RWPE2 (cell line): ENCODE results near the gene SIGLEC14.

Experiments
- ATAC-seq: fragments of 200-7000 bp; cut with Tn5 transposase; 3 replicates; pipeline ENCODE4 v1.9.1; 2021; ENCODE audit warnings: low read depth
- DNase-seq: peaks from one replicate; pipeline ENCODE4 v3.0.0-alpha.2; 2020; ENCODE audit warnings: low spot score
- H3K27ac ChIP-seq: fragments of 450-650 bp; 2 replicates; pipeline ENCODE4 v1.5.1; 2017; ENCODE audit warnings: mild to moderate bottlenecking; ENCODE audit not compliant: poor library complexity, severe bottlenecking
- H3K27me3 ChIP-seq: fragments of 250-450 bp; sonication (Bioruptor Pico); 2 replicates; pipeline ENCODE4 v1.5.1; 2021; ENCODE audit warnings: mild to moderate bottlenecking, moderate library complexity; ENCODE audit not compliant: insufficient read depth, poor library complexity, severe bottlenecking
- H3K36me3 ChIP-seq: fragments of 250-450 bp; sonication (Bioruptor Pico); 2 replicates; pipeline ENCODE4 v1.5.1; 2020; ENCODE audit warnings: low read depth, mild to moderate bottlenecking, moderate library complexity
- H3K4me1 ChIP-seq: fragments of 250-450 bp; sonication (Bioruptor Pico); 2 replicates; pipeline ENCODE4 v1.5.1; 2021; ENCODE audit warnings: mild to moderate bottlenecking, moderate library complexity; ENCODE audit not compliant: insufficient read depth, poor library complexity, severe bottlenecking
- H3K4me3 ChIP-seq: fragments of 250-450 bp; sonication (Bioruptor Pico); 2 replicates; pipeline ENCODE4 v1.5.1; 2021; ENCODE audit warnings: mild to moderate bottlenecking, moderate library complexity; ENCODE audit not compliant: severe bottlenecking
- H3K9me3 ChIP-seq: fragments of 250-450 bp; sonication (Bioruptor Pico); 2 replicates; pipeline ENCODE4 v1.5.1; 2021; ENCODE audit warnings: mild to moderate bottlenecking, moderate library complexity; ENCODE audit not compliant: severe bottlenecking
- TF ChIP-seq, protein P1 (sequence below): fragments of 450-650 bp; IDR thresholded peaks from one replicate; pipeline ENCODE4 v1.5.1; 2017; ENCODE audit warnings: mild to moderate bottlenecking, moderate library complexity; ENCODE audit not compliant: poor library complexity, severe bottlenecking

The SIGLEC14 gene

DNA sequence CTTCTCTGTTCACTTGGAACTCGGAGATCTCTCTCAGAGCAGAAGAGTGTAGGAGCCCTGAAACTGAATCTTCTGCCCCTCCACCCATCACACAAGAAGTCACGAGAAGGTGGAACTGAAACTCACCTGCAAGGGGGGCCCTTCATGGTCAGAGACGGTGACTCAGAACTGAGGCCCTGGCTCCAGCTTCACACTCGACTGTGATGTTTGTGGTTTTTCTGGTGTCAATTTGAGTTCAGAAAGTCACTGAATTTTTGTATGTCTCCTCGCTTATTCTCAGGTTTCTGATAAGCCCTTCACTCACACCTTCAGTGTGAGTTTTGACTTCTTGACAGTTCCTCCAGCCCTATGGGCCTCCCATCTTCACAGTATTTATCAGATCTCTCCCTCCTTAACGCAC lies 39.5 kb downstream of the SIGLEC14 start:
- Histone ChIP-seq H3K4me1 (no peaks in the 10 kb centered on the region), H3K27ac (no peak overlapping the region)

DNA sequence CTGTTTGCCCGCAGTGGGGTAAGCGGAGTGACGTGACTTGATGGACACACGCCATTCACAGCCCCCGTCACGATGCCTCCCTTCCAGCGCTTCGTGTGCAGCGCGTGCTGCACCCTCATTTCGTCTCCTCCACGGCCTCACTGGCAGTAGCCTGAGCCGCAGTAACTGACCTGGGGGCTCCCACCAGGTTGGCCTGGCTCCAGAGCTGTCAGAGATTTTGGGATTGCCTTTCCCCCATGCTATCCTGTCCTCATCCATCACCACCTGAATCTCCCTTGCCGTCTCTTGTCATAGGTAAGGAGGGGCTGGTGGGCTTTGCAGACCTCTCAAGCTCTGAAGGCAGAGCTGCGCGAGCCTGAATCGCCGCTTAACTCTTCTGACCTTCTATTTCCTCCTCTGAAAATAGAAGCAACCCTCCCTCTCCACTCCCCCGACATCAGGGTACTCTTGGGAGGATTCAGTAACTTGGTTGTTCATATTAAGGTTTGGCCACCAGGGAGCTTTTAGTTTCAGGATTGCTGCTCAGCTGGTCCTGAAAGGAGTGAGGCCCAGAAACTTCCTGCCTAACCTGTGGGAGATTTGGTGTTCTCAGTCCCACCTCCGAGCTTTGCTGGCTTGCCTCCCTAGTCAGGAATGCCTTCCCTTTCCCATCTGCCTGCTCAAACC lies 44.3 kb downstream of the SIGLEC14 start:
- no peaks in the 10 kb centered on the region for H3K4me1 ChIP-seq
- no peak overlapping the region for H3K27ac ChIP-seq
- no peaks in the 10 kb centered on the region for H3K27me3 ChIP-seq
- no peak overlapping the region for H3K4me3 ChIP-seq
- DNase-seq (no peak), ATAC-seq (no peak)
- TF ChIP-seq, protein P1, sequence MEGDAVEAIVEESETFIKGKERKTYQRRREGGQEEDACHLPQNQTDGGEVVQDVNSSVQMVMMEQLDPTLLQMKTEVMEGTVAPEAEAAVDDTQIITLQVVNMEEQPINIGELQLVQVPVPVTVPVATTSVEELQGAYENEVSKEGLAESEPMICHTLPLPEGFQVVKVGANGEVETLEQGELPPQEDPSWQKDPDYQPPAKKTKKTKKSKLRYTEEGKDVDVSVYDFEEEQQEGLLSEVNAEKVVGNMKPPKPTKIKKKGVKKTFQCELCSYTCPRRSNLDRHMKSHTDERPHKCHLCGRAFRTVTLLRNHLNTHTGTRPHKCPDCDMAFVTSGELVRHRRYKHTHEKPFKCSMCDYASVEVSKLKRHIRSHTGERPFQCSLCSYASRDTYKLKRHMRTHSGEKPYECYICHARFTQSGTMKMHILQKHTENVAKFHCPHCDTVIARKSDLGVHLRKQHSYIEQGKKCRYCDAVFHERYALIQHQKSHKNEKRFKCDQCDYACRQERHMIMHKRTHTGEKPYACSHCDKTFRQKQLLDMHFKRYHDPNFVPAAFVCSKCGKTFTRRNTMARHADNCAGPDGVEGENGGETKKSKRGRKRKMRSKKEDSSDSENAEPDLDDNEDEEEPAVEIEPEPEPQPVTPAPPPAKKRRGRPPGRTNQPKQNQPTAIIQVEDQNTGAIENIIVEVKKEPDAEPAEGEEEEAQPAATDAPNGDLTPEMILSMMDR = no peak
- no peaks in the 10 kb centered on the region for H3K9me3 ChIP-seq
- no peaks in the 10 kb centered on the region for H3K36me3 ChIP-seq

More for the DNA sequence above, 39.5 kb downstream of the SIGLEC14 start:
- Histone ChIP-seq H3K4me3 (no peak overlapping the region), H3K9me3 (no peaks in the 10 kb centered on the region), H3K27me3 (peaks cover 5% of the 10 kb centered on the region), H3K36me3 (no peaks in the 10 kb centered on the region)
- TF ChIP-seq, protein P1 = no peak
- no peak for DNase-seq
- no peak for ATAC-seq

DNA sequence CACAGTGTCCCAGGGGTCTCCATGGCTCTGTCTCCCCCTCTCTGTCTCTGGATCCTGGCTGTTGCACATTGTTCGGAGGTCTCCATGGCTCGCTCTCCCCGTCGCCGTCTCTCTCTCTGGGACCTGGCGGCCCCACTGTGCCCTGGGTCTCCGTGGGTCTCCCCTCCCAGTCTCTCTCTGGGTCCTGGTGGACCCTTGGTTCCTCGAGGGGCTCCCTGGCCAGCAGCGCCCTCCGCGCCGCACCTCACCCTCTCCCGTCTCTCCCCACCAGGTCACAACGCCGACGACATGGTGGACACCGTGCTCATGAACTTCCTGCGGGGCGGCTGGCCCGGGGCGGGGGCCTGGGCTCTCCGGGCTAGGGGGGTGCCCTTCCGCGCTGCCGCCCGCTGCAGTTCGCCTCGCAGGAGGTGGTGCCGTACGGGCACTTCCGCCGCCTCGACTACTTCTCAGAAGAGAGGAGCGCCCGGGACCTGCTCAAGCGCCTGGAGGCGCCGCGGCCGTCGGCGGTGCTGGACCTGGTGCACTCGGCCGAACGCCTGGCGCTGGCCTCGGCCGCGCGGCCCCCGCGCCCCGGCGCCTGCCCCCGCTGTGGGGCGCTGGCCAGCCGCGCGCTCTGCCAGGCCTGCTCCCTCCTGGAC lies 45.6 kb downstream of the SIGLEC14 start:
- no peaks in the 10 kb centered on the region for H3K36me3 ChIP-seq
- no peak overlapping the region for H3K27ac ChIP-seq
- no peaks in the 10 kb centered on the region for H3K4me1 ChIP-seq
- no peak for ATAC-seq
- H3K27me3 ChIP-seq = no peaks in the 10 kb centered on the region
- no peak for DNase-seq
- no peak overlapping the region for H3K4me3 ChIP-seq
- TF ChIP-seq, protein P1 = no peak
- no peaks in the 10 kb centered on the region for H3K9me3 ChIP-seq

DNA sequence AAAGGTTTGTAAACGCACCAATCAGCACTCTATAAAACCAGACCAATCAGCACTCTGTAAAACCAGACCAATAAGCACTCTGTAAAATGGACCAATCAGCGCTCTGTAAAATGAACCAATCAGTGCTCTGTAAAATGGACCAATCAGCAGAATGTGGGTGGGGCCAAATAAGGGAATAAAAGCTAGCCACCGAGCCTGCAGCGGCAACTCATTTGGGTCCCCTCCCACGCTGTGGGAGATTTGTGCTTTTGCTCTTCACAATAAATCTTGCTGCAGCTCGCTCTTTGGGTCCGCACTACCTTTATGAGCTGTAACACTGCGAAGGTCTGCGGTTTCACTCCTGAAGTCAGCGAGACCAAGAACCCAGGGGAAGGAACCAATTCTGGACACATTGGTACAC lies 47.5 kb downstream of the SIGLEC14 start:
- H3K27me3 ChIP-seq = no peaks in the 10 kb centered on the region
- no peaks in the 10 kb centered on the region for H3K9me3 ChIP-seq
- DNase-seq = no peak
- no peaks in the 10 kb centered on the region for H3K36me3 ChIP-seq
- TF ChIP-seq, protein P1 = no peak
- no peak overlapping the region for H3K4me3 ChIP-seq
- H3K27ac ChIP-seq = no peak overlapping the region
- ATAC-seq = no peak
- no peaks in the 10 kb centered on the region for H3K4me1 ChIP-seq
